Measurements from ENCODE around the gene ISLR2.
A peak's percentile ranks its signal among the peaks of the same experiment; 100 is the strongest.
"Not testable (repeated sequence)": the region's sequence is repeated elsewhere in the genome, so short reads cannot be mapped to it uniquely, and the experiment has no call there.

ISLR2 gene

GRCh38 chr15:74130155-74130848 is at the start of gene ISLR2:
TSS of gene ISLR2 (plus strand) at chr15:74130586. CDS start at chr15:74132755, 2,169 bp downstream.
- no peak for DNase-seq (ENCODE audit: low read depth)

- not testable (repeated sequence) for DNase-seq (ENCODE audit: low read depth)
Observed at GRCh38 chr15:74082450-74082849, 47.9 kb upstream of the ISLR2 start, which contains the start of gene GOLGA6A. TSS of gene GOLGA6A (minus strand) at chr15:74082550. CDS start at chr15:74082509, 41 bp downstream.

- DNase-seq (ENCODE audit: low read depth): not testable (repeated sequence)
Observed at GRCh38 chr15:74094567-74094966, 35.8 kb upstream of the ISLR2 start.

GRCh38 chr15:74095610-74096009 is 34.8 kb upstream of the ISLR2 start:
- not testable (repeated sequence) for DNase-seq (ENCODE audit: low read depth)

- not testable (repeated sequence) for DNase-seq (ENCODE audit: low read depth)
Observed at GRCh38 chr15:74096753-74097474, 33.5 kb upstream of the ISLR2 start.

- DNase-seq (ENCODE audit: low read depth): peak; percentile 60
Observed at GRCh38 chr15:74099963-74100733, 30.2 kb upstream of the ISLR2 start.

- no peak for DNase-seq (ENCODE audit: low read depth)
Observed at GRCh38 chr15:74108111-74108510, 22.3 kb upstream of the ISLR2 start.

- not testable (repeated sequence) for DNase-seq (ENCODE audit: low read depth)
Observed at GRCh38 chr15:74108611-74109010, 21.8 kb upstream of the ISLR2 start.

- DNase-seq (ENCODE audit: low read depth): no peak
Observed at GRCh38 chr15:74109713-74110112, 20.7 kb upstream of the ISLR2 start.

- DNase-seq (ENCODE audit: low read depth): no peak
Observed at GRCh38 chr15:74120426-74120825, 10.0 kb upstream of the ISLR2 start.

GRCh38 chr15:74121039-74121438 is 9.3 kb upstream of the ISLR2 start:
- DNase-seq (ENCODE audit: low read depth): no peak

- no peak for DNase-seq (ENCODE audit: low read depth)
Observed at GRCh38 chr15:74121858-74122257, 8.5 kb upstream of the ISLR2 start.

GRCh38 chr15:74122403-74123130 is 7.8 kb upstream of the ISLR2 start:
- no peak for DNase-seq (ENCODE audit: low read depth)

GRCh38 chr15:74123131-74123429 is 7.3 kb upstream of the ISLR2 start:
- no peak for DNase-seq (ENCODE audit: low read depth)

- DNase-seq (ENCODE audit: low read depth): no peak
Observed at GRCh38 chr15:74123658-74124057, 6.7 kb upstream of the ISLR2 start.

- no peak for DNase-seq (ENCODE audit: low read depth)
Observed at GRCh38 chr15:74124196-74124595, 6.2 kb upstream of the ISLR2 start.

GRCh38 chr15:74124759-74125158 is 5.6 kb upstream of the ISLR2 start:
- DNase-seq (ENCODE audit: low read depth): no peak

GRCh38 chr15:74127255-74127953 is 3.0 kb upstream of the ISLR2 start:
- DNase-seq (ENCODE audit: low read depth): peak; percentile 37

- no peak for DNase-seq (ENCODE audit: low read depth)
Observed at GRCh38 chr15:74127954-74128784, 2.2 kb upstream of the ISLR2 start.

- DNase-seq (ENCODE audit: low read depth): no peak
Observed at GRCh38 chr15:74128785-74129585, 1.4 kb upstream of the ISLR2 start.
